ENCODE data around the gene PGRMC1.

GRCh38 chrX:119266364-119266995 lies 30.4 kb downstream of the PGRMC1 start:
- TF ChIP-seq CTCF (tag by site-specific recombination; IDR thresholded peaks at IDR 0.05) (peak; percentile 42), RBAK (tag by site-specific recombination; IDR thresholded peaks at IDR 0.05) (no peak), ZNF792 (tag by site-specific recombination; IDR thresholded peaks at IDR 0.05) (no peak), GLI4 (tag by site-specific recombination; IDR thresholded peaks at IDR 0.05) (no peak), TRIM28 (IDR thresholded peaks at IDR 0.05; ENCODE audit: borderline replicate concordance, low read length) (no peak)
